ENCODE data around the gene MED26. TPM values are rescaled to one million over a fixed set of nuclear protein-coding genes. Genes with fewer than 3 reads are reported as not detected.
A peak's percentile ranks its signal among the peaks of the same experiment; 100 is the strongest.

The MED26 gene
- total and polyA plus RNA-seq, 11 donors, result 3.6 to 7.5 (median 4.6) TPM

- H3K4me1 ChIP-seq, result peaks cover 21 to 99% (median 86%) of the 10 kb centered on the region in 12 donors
- intact Hi-C loops (cut with DNase I), result loop anchor here in 4 of 10 donors (5.0 kb wide), 3 partner anchors 38 to 43 kb away; partner anchors contain the start of genes MED26 (in 3 of the 4) and CHERP (in 1 of the 4)
- WGBS, 4 donors, result 6 to 12% (median 10%) methylated on average over 15 of the region's 15 CpGs
- H3K9me3 ChIP-seq, result no peaks in the 10 kb centered on the region
- peak overlapping the region in 8 of 12 donors; percentile 7 to 56 (median 16) for H3K4me3 ChIP-seq
- H3K36me3 ChIP-seq, result peaks cover 0 to under 1% (median 0%) of the 10 kb centered on the region in 9 donors
- H3K27ac ChIP-seq, result peak overlapping the region in 11 of 12 donors; percentile 7 to 87 (median 55)
- TF ChIP-seq POLR2A (IDR thresholded peaks at IDR 0.05) (no peak), CTCF (IDR thresholded peaks at IDR 0.05) (no peak)
- ATAC-seq, result peak; percentile 62 to 86 (median 70)
- no peaks in the 10 kb centered on the region for H3K27me3 ChIP-seq
- DNase-seq, result peak; percentile 84 to 89 (median 88)
Observed at GRCh38 chr19:16584248-16585093, 43.5 kb downstream of the MED26 start.

GRCh38 chr19:16582486-16583261, 45.3 kb downstream of the MED26 start:
- no peak for DNase-seq
- WGBS, 4 donors, result 78 to 90% (median 86%) methylated on average over 10 of the region's 10 CpGs
- Histone ChIP-seq H3K27me3 (no peaks in the 10 kb centered on the region), H3K4me1 (peaks cover 10 to 85% (median 68%) of the 10 kb centered on the region in 12 donors), H3K9me3 (no peaks in the 10 kb centered on the region), H3K36me3 (peaks cover 0 to 18% (median 11%) of the 10 kb centered on the region in 9 donors), H3K4me3 (no peak overlapping the region), H3K27ac (peak overlapping the region in 3 of 12 donors; percentile 17 to 84 (median 74))
- TF ChIP-seq POLR2A (IDR thresholded peaks at IDR 0.05) (no peak), CTCF (IDR thresholded peaks at IDR 0.05) (no peak)
- intact Hi-C loops (cut with DNase I), result no loop called here
- no peak for ATAC-seq

- no peak for ATAC-seq
- no peak for DNase-seq
- 80 to 91% (median 84%) methylated on average over 6 of the region's 6 CpGs for WGBS, 4 donors
- H3K36me3 ChIP-seq, result peaks cover 0 to 25% (median 17%) of the 10 kb centered on the region in 9 donors
- peak overlapping the region in 8 of 12 donors; percentile 20 to 84 (median 49) for H3K27ac ChIP-seq
- peaks cover 4 to 84% (median 64%) of the 10 kb centered on the region in 12 donors for H3K4me1 ChIP-seq
- no peak overlapping the region for H3K4me3 ChIP-seq
- no peaks in the 10 kb centered on the region for H3K27me3 ChIP-seq
- no peak for TF ChIP-seq CTCF (IDR thresholded peaks at IDR 0.05)
- no peak for TF ChIP-seq POLR2A (IDR thresholded peaks at IDR 0.05)
- no peaks in the 10 kb centered on the region for H3K9me3 ChIP-seq
- intact Hi-C loops (cut with DNase I), result no loop called here
Observed at GRCh38 chr19:16581971-16582343, 46.0 kb downstream of the MED26 start.

Data from heart left ventricle (tissue), 16 donors.